K562 (cell line): ENCODE results near the gene BBC3. TPM values are rescaled to one million over a fixed set of nuclear protein-coding genes. Genes with fewer than 3 reads are reported as not detected.

Source experiments
- ATAC-seq: fragments of 200-7000 bp; cut with Tn5 transposase; 3 replicates; pipeline ENCODE4 v1.9.1; 2020; ENCODE audit warnings: moderate library complexity
- BruUV-seq: library from RNA; stranded (reverse); fragments of 400-500 nt; replicated peaks from 2 replicates; lab custom pipeline; 2021; lab: Mats Ljungman, UMichigan
- CTCF ChIA-PET: fragments of 300-600 bp; formaldehyde crosslinking; extraction: SDS; loops from one replicate; lab custom pipeline; 2021; ENCODE audit warnings: low intra/inter-chr PET ratio; lab: Yijun Ruan, JAX
- POLR2A ChIA-PET: fragments of 300-600, 350-650 bp; sonication (Branson Sonifier 250); formaldehyde crosslinking; extraction: SDS; loops from one replicate; lab custom pipeline; 2021; ENCODE audit warnings: antibody characterized with exemption, inconsistent platforms; lab: Yijun Ruan, JAX
- DNase-seq, 4 experiments: peaks; one replicate each; pipeline versions ENCODE4 v3.0.0 to v3.0.0-alpha.2; 2011 to 2018; ENCODE audit warnings: low spot score in 3 of 4, mixed read lengths in 3 of 4; ENCODE audit errors: extremely low read depth in 1 of 4
- FAIRE-seq: peaks from 2 replicates; lab custom pipeline; 2011; peaks lifted over from hg19 to GRCh38; lab: Jason Lieb, UNC
- H2AFZ ChIP-seq: 2 replicates; pipeline ENCODE4 v1.6.0; 2011; ENCODE audit warnings: low read depth, low read length, control low read depth, inconsistent platforms
- H3K27ac ChIP-seq: fragments of 200-600 bp; 3 replicates; pipeline ENCODE4 v1.8.0; 2011; ENCODE audit warnings: low read depth, mild to moderate bottlenecking, control low read depth, inconsistent platforms, low read length, moderate library complexity, mixed read lengths; ENCODE audit errors: extremely low read depth
- H3K27me3 ChIP-seq, 2 experiments: fragments of 300-600 bp in 1 of 2; 2 replicates in 1 of 2; 3 replicates in 1 of 2; pipeline versions ENCODE4 v1.6.0 to v1.8.0; 2011; ENCODE audit warnings: inconsistent platforms in 2 of 2, low read length in 2 of 2, mild to moderate bottlenecking in 1 of 2, mixed read lengths in 1 of 2, moderate library complexity in 1 of 2; ENCODE audit not compliant: control insufficient read depth in 2 of 2, insufficient read depth in 2 of 2
- H3K36me3 ChIP-seq: fragments of 300-600 bp; 3 replicates; pipeline ENCODE4 v1.8.0; 2011; ENCODE audit warnings: mild to moderate bottlenecking, low read length, inconsistent platforms; ENCODE audit not compliant: control insufficient read depth, insufficient read depth
- H3K4me1 ChIP-seq, 2 experiments: fragments of 200-600 bp in 1 of 2; replicated peaks in 1 of 2; 2 replicates in 1 of 2; 3 replicates in 1 of 2; pipeline versions ENCODE4 v1.5.1 to v1.8.0; 2011; ENCODE audit warnings: inconsistent platforms in 2 of 2, low read length in 2 of 2, mild to moderate bottlenecking in 1 of 2, mixed read lengths in 1 of 2, moderate library complexity in 1 of 2; ENCODE audit not compliant: control insufficient read depth in 2 of 2, insufficient read depth in 2 of 2
- H3K4me2 ChIP-seq: 2 replicates; pipeline ENCODE4 v1.6.1; 2011; ENCODE audit warnings: low read length, control low read depth, inconsistent platforms, mixed read lengths; ENCODE audit not compliant: insufficient read depth
- H3K4me3 ChIP-seq: fragments of 200-600 bp; sonication (generic), shearing (Covaris generic); 2 replicates; pipeline ENCODE4 v1.5.1; 2016; ENCODE audit warnings: control low read depth, inconsistent platforms
- H3K79me2 ChIP-seq: fragments of 200-600 bp; 3 replicates; pipeline ENCODE4 v1.8.0; 2011; ENCODE audit warnings: low read length, inconsistent platforms; ENCODE audit not compliant: control insufficient read depth, insufficient read depth
- H3K9ac ChIP-seq, 2 experiments: 2 replicates each; pipeline versions ENCODE4 v1.6.0 to v1.6.1; 2011; ENCODE audit warnings: low read depth in 2 of 2, low read length in 2 of 2, control low read depth in 1 of 2, inconsistent platforms in 1 of 2, mild to moderate bottlenecking in 1 of 2, mixed read lengths in 1 of 2; ENCODE audit not compliant: insufficient read depth in 1 of 2
- H3K9me1 ChIP-seq: one replicate; pipeline ENCODE4 v1.6.0; 2011; ENCODE audit warnings: inconsistent platforms, mild to moderate bottlenecking, low read length, moderate library complexity; ENCODE audit not compliant: control insufficient read depth, insufficient read depth
- H3K9me3 ChIP-seq: replicated peaks from 2 replicates; pipeline ENCODE4 v1.5.1; 2011; ENCODE audit warnings: low read depth, low read length, inconsistent platforms; ENCODE audit not compliant: control insufficient read depth, insufficient read depth
- H4K20me1 ChIP-seq: replicated peaks from 2 replicates; pipeline ENCODE4 v1.6.1; 2011; ENCODE audit warnings: low read length, inconsistent platforms, mixed read lengths; ENCODE audit not compliant: control insufficient read depth, insufficient read depth
- ARID1B ChIP-seq: fragments of 450-650 bp; IDR thresholded peaks from 2 replicates; pipeline ENCODE4 v1.6.1; 2016; ENCODE audit warnings: antibody characterized with exemption, mild to moderate bottlenecking, inconsistent platforms
- CXXC5 ChIP-seq: fragments of 250-450 bp; sonication (Bioruptor Pico); IDR thresholded peaks from 2 replicates; pipeline ENCODE4 v1.8.0; 2022; ENCODE audit warnings: inconsistent platforms, mild to moderate bottlenecking, moderate library complexity
- E2F8 ChIP-seq: fragments of 450-650 bp; IDR thresholded peaks from 2 replicates; pipeline ENCODE4 v1.7.1; 2018; ENCODE audit warnings: mild to moderate bottlenecking, low read depth; ENCODE audit not compliant: partially characterized antibody
- FOXA3 ChIP-seq, 2 experiments: fragments of 450-650 bp in 1 of 2; sonication (generic) in 1 of 2; formaldehyde crosslinking; IDR thresholded peaks in 1 of 2; conservative IDR thresholded peaks in 1 of 2; 2 replicates each; pipeline versions ENCODE4 v1.4.0 to v1.8.0; 2020 to 2022; ENCODE audit warnings: mild to moderate bottlenecking in 2 of 2, missing genetic modification reagents in 1 of 2
- HNRNPLL ChIP-seq: fragments of 200-400 bp; formaldehyde crosslinking; IDR thresholded peaks from 2 replicates; pipeline ENCODE4 v1.6.1; 2017; ENCODE audit warnings: low read length, low read depth, mild to moderate bottlenecking; ENCODE audit not compliant: poor library complexity, severe bottlenecking
- L3MBTL2 ChIP-seq: fragments of 450-650 bp; IDR thresholded peaks from 2 replicates; pipeline ENCODE4 v1.6.1; 2016; ENCODE audit warnings: mild to moderate bottlenecking, moderate library complexity
- MBD2 ChIP-seq: sonication (generic); IDR thresholded peaks from 2 replicates; pipeline ENCODE4 v1.6.1; 2016; ENCODE audit warnings: low read depth, borderline replicate concordance
- NFRKB ChIP-seq: fragments of 450-650 bp; IDR thresholded peaks from 2 replicates; pipeline ENCODE4 v1.6.1; 2016; ENCODE audit warnings: low read depth
- NR3C1 ChIP-seq: sonication (generic); formaldehyde crosslinking; IDR thresholded peaks from 2 replicates; pipeline ENCODE4 v1.8.1; 2022; ENCODE audit warnings: missing genetic modification reagents
- SMARCE1 ChIP-seq: fragments of 450-650 bp; IDR thresholded peaks from 2 replicates; pipeline ENCODE4 v1.7.1; 2016; ENCODE audit warnings: mild to moderate bottlenecking
- TFE3 ChIP-seq: fragments of 450-650 bp; formaldehyde crosslinking; IDR thresholded peaks from 2 replicates; pipeline ENCODE4 v1.4.0; 2020; ENCODE audit warnings: mild to moderate bottlenecking, mixed read lengths
- UBTF ChIP-seq, 2 experiments: IDR thresholded peaks; 2 replicates each; pipeline ENCODE4 v1.6.1; 2012; ENCODE audit warnings: improper control_type of control experiment in 2 of 2, low read depth in 2 of 2, low read length in 2 of 2, borderline replicate concordance in 1 of 2
- WGBS: fragments of 100-300 bp; shearing (Covaris generic); methylation state at CpG from one replicate; pipeline ENCODE4 v1.1.6; 2016; ENCODE audit warnings: low coverage, mixed read lengths; ENCODE audit not compliant: insufficient coverage; ENCODE audit errors: missing lambda C conversion rate; 5-methylcytosine and 5-hydroxymethylcytosine counted together
- in situ Hi-C: fragments of 300-500 bp; cut with MboI; formaldehyde crosslinking; loops from 4 replicates; pipeline ENCODE4 v1.15.0; 2018; ENCODE audit warnings: inconsistent platforms, mixed read lengths
- intact Hi-C: fragments of 100-400 bp; cut with micrococcal nuclease; formaldehyde crosslinking; loops from 2 replicates; pipeline ENCODE4 v1.14.2; 2022
- polyA plus RNA-seq, 8 experiments: library from polyadenylated mRNA; depleted of rRNA in 4 of 8; stranded (reverse) in 5 of 8; unstranded in 3 of 8; fragments of >200 nt; fragmentation: Nextera tagmentation in 2 of 8; fragmentation: Illumina TruSeq in 1 of 8; extraction: Ambion mirVana in 2 of 8; extraction: Trizol in 1 of 8; gene quantifications; 2 replicates each; pipeline versions ENCODE4 v1.2.1 to v1.2.3, GENCODE V29; 2011 to 2014; ENCODE audit warnings: inconsistent platforms in 1 of 8, missing spikeins in 1 of 8
- total RNA-seq, 7 experiments: library from RNA; depleted of rRNA in 6 of 7; stranded (reverse); fragments of >200 nt in 6 of 7; fragmentation: Illumina TruSeq in 2 of 7; extraction: Trizol in 2 of 7; gene quantifications; 2 replicates each; pipeline versions ENCODE4 v1.2.1 to v1.2.3, GENCODE V29; 2011 to 2021; ENCODE audit warnings: low replicate concordance in 1 of 7

Gene BBC3
- total and polyA plus RNA-seq, 9 of the 15 experiments (the other 6 are each of a cell fraction or from before 2014, with no cell fraction given) = 0.15 to 30.7 (median 4.8) TPM

- 2% methylated on average over 26 of the region's 29 CpGs for WGBS
- H3K4me3 ChIP-seq = peak overlapping the region; percentile 53
- ATAC-seq (peak; percentile 28), FAIRE-seq (peak; percentile 82), DNase-seq (no peak)
- peak overlapping the region; percentile 99 for H3K4me2 ChIP-seq
- peaks cover 7% of the 10 kb centered on the region; the same call in 1 of the 2 replicates for H4K20me1 ChIP-seq
- H3K27me3 ChIP-seq = no peaks in the 10 kb centered on the region
- POLR2A ChIA-PET = interaction anchor here (0.6 to 2.9 kb wide), 9 partner anchors 9 to 501 kb away, joined by 3 to 48 read pairs (median 7); partner anchors contain the start of gene INAFM1
- CTCF ChIA-PET = interaction anchor here (0.6 kb wide), 1 partner anchor 47 kb away, joined by 3 read pairs; no protein-coding TSS in a partner anchor
- in situ Hi-C loops = no loop called here
- intact Hi-C loops = loop anchor here (1.0 kb wide), 1 partner anchor 17 kb away; the partner anchor contains the start of gene INAFM1
- H3K9ac ChIP-seq = peak overlapping the region; percentile 92 to 93
- H3K79me2 ChIP-seq = peaks cover 38% of the 10 kb centered on the region
- H2AFZ ChIP-seq = peak overlapping the region; percentile 53
- no peaks in the 10 kb centered on the region; the same call in 1 of the 2 replicates for H3K9me3 ChIP-seq
- peaks cover 42% of the 10 kb centered on the region; the same call in 2 of the 3 replicates for H3K36me3 ChIP-seq
- TSS peak; percentile 71 for BruUV-seq
- peak overlapping the region; percentile 82 for H3K27ac ChIP-seq
- H3K4me1 ChIP-seq = peaks cover 8 to 29% of the 10 kb centered on the region in 2 experiments; a peak in 4 of 5 replicates
- H3K9me1 ChIP-seq = no peaks in the 10 kb centered on the region
- peak; percentile 77 for TF ChIP-seq E2F8
- no peak for TF ChIP-seq FOXA3 (CRISPR knock-in tag; conservative IDR thresholded peaks at IDR 0.05 in 1 of 2, IDR thresholded peaks at IDR 0.05 in 1 of 2)
- TF ChIP-seq MBD2 = no peak; the same call in 1 of the 2 replicates
- 0 out of 2 replicates have a peak, but pooled peaks have one; percentile 16 for TF ChIP-seq ARID1B
- peak; percentile 24; the same call in 1 of the 2 replicates for TF ChIP-seq CXXC5 (CRISPR knock-in tag)
- TF ChIP-seq SMARCE1 = peak; percentile 34; the same call in 1 of the 2 replicates
- peak; percentile 9 for TF ChIP-seq HNRNPLL
- TF ChIP-seq NFRKB = peak; percentile 55; the same call in 1 of the 2 replicates
- TF ChIP-seq UBTF (IDR thresholded peaks at IDR 0.05; ENCODE audit: borderline replicate concordance in 1 of 2, low read depth in 2 of 2, low read length in 2 of 2) = 0 out of 4 replicates have a peak, but pooled peaks of 1 of the 2 experiments have one; percentile 34
- TF ChIP-seq NR3C1 (CRISPR knock-in tag) = 0 out of 2 replicates have a peak, but pooled peaks have one; percentile 28
- TF ChIP-seq TFE3 (CRISPR knock-in tag) = no peak
- TF ChIP-seq L3MBTL2 = 0 out of 2 replicates have a peak, but pooled peaks have one; percentile 17
Observed at GRCh38 chr19:47257411-47258169, 26.6 kb upstream of the BBC3 start.
